Measurements from ENCODE around the gene TWIST2. TPM values are rescaled to one million over a fixed set of nuclear protein-coding genes. Genes with fewer than 3 reads are reported as not detected.

TWIST2 gene
- total RNA-seq, 2 experiments from 2014 or later = not detected

DNA sequence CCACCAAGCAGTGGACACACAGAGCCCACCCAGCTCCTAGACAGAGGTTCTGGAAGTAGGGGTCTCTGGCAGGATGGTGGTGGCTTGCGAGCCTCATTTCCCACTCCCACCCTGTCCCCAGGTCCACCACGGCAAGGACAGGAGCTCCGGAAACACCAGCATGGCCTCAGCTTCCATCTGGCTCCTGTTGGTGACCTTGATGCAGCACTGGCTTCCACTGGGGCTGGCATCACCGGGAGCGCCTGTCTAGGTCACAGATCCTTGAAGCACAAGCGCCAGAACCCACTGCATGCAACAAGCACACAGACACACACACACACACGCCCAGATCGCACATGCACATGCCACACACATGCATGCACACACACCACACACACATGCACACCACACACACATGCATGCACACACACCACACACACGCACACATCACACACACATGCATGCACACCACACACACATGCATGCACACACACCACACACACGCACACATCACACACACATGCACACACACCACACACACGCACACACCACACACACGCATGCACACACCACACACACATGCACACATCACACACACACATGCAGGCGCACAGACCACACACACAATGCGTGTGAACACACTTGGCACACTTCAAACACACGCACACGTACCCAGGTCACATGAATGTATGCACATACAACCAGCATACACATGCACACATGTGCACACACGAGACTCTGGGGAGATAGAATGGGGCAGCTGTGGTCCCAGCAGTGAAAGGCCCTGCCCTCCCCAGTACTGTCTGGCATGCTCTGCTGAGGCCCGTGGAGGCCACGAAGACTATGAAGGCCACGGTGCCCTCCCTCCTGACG, 63.7 kb downstream of the TWIST2 start:
- no peaks in the 10 kb centered on the region for H3K9me3 Mint-ChIP-seq
- no peaks in the 10 kb centered on the region for H3K36me3 Mint-ChIP-seq
- intact Hi-C loops (cut with micrococcal nuclease) = no loop called here
- no peak for DNase-seq
- H3K4me3 Mint-ChIP-seq = no peak overlapping the region
- no peak overlapping the region for H3K27ac Mint-ChIP-seq
- H3K27me3 Mint-ChIP-seq = peaks cover 12% of the 10 kb centered on the region
- H3K4me1 Mint-ChIP-seq (ENCODE audit: low read depth) = no peaks in the 10 kb centered on the region
- CTCF ChIA-PET = no interaction called here
- POLR2A ChIA-PET = no interaction called here

GRCh38 chr2:238912228-238912915, 64.5 kb downstream of the TWIST2 start:
- no peak for DNase-seq
- no peaks in the 10 kb centered on the region for H3K36me3 Mint-ChIP-seq
- H3K4me1 Mint-ChIP-seq (ENCODE audit: low read depth) = no peaks in the 10 kb centered on the region
- H3K27ac Mint-ChIP-seq = no peak overlapping the region
- ChIA-PET CTCF (no interaction called here), POLR2A (no interaction called here)
- H3K9me3 Mint-ChIP-seq = no peaks in the 10 kb centered on the region
- no peak overlapping the region for H3K4me3 Mint-ChIP-seq
- peaks cover 12% of the 10 kb centered on the region for H3K27me3 Mint-ChIP-seq
- intact Hi-C loops (cut with micrococcal nuclease) = no loop called here

- Mint-ChIP-seq H3K36me3 (no peaks in the 10 kb centered on the region), H3K27me3 (peaks cover 12% of the 10 kb centered on the region), H3K27ac (no peak overlapping the region), H3K4me1 (ENCODE audit: low read depth) (no peaks in the 10 kb centered on the region), H3K4me3 (no peak overlapping the region), H3K9me3 (no peaks in the 10 kb centered on the region)
- ChIA-PET CTCF (no interaction called here), POLR2A (no interaction called here)
- DNase-seq = no peak
- intact Hi-C loops (cut with micrococcal nuclease) = no loop called here
Observed at GRCh38 chr2:238912916-238913875, 65.3 kb downstream of the TWIST2 start.

DNA sequence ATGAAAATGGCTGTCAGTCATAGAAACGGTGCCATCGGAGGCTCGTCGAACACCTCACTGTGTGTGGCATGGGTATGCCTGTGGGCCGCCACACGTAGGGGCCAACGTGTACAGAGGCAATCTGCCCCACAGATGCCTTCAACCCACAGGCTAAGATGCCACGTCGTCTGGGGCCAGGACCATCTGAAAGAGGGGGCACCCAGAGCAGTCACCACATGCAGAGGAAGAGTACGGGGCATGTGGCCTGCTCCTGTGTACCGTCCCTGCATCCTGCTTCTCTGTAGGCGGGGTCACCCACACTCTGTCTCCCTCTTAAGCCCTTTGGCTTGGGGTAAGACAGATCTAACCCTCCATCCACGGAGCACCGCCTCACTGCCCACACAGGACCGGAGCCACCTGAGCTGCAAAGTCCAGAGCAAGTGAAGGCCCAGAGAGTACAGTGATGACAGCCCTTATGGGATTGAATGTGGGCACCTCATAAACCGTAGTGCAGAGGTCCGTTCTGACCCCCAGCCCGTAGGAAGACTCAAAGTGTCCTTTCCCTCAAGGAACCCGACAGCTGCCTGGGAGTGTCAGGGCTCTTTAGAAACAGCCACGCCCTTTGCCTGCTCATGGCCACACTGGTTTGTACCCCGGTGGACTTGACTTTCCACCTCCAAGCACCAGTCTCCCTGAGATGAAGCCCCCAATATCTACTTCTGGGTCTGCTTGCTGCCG, 66.2 kb downstream of the TWIST2 start:
- Mint-ChIP-seq H3K4me1 (ENCODE audit: low read depth) (no peaks in the 10 kb centered on the region), H3K27ac (no peak overlapping the region), H3K9me3 (no peaks in the 10 kb centered on the region), H3K4me3 (no peak overlapping the region), H3K36me3 (no peaks in the 10 kb centered on the region), H3K27me3 (peaks cover 12% of the 10 kb centered on the region)
- CTCF ChIA-PET = no interaction called here
- intact Hi-C loops (cut with micrococcal nuclease) = no loop called here
- POLR2A ChIA-PET = no interaction called here
- DNase-seq = no peak

GRCh38 chr2:238914648-238915015, 66.7 kb downstream of the TWIST2 start:
- no peak overlapping the region for H3K4me3 Mint-ChIP-seq
- H3K27ac Mint-ChIP-seq = no peak overlapping the region
- peaks cover 12% of the 10 kb centered on the region for H3K27me3 Mint-ChIP-seq
- intact Hi-C loops (cut with micrococcal nuclease) = no loop called here
- H3K4me1 Mint-ChIP-seq (ENCODE audit: low read depth) = no peaks in the 10 kb centered on the region
- ChIA-PET POLR2A (no interaction called here), CTCF (no interaction called here)
- no peak for DNase-seq
- H3K9me3 Mint-ChIP-seq = no peaks in the 10 kb centered on the region
- H3K36me3 Mint-ChIP-seq = no peaks in the 10 kb centered on the region

DNA sequence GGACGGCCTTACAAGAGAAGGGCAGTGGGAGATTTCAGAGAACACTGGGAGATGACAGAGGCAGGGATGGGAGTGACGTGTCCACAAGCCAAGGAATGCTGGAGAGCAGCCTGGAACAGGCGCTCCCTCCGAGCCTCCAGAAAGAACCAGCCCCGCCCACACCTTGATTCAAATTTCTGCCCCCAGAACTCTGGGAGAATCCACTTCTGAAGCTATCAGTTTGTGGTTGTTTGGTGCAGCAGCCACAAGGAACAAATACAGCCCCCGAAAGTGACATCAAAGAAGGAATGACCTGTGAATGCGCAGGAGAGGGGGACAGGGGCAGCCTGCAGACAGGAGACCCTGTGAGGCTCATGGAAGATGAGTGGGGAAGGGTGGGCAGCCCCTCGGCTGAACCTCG, 67.3 kb downstream of the TWIST2 start:
- H3K36me3 Mint-ChIP-seq = no peaks in the 10 kb centered on the region
- H3K9me3 Mint-ChIP-seq = no peaks in the 10 kb centered on the region
- no peak overlapping the region for H3K4me3 Mint-ChIP-seq
- H3K4me1 Mint-ChIP-seq (ENCODE audit: low read depth) = no peaks in the 10 kb centered on the region
- H3K27ac Mint-ChIP-seq = no peak overlapping the region
- no peak for DNase-seq
- ChIA-PET CTCF (no interaction called here), POLR2A (no interaction called here)
- peaks cover 12% of the 10 kb centered on the region for H3K27me3 Mint-ChIP-seq
- intact Hi-C loops (cut with micrococcal nuclease) = no loop called here

DNA sequence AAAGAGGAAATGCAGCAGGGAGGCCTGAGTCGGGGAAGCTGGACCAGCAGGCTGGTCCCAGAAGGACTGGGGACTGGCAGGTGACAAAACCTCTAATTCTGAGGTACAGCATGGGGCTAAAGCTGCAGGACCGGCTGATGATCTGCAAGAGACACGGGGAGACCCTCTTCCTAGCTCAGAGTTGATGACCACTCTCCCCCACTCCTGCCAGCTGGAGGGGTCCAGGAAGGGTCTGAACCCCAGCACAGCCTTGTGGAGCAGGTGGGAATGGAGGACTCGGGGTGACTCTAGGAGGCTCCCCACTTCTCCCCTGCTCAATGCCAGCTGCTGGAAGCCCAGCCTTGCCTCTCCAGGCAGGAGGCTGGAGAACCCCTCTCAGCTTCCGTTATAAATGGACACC, 67.7 kb downstream of the TWIST2 start:
- H3K4me3 Mint-ChIP-seq = no peak overlapping the region
- peaks cover 12% of the 10 kb centered on the region for H3K27me3 Mint-ChIP-seq
- no peaks in the 10 kb centered on the region for H3K36me3 Mint-ChIP-seq
- no peak overlapping the region for H3K27ac Mint-ChIP-seq
- H3K9me3 Mint-ChIP-seq = no peaks in the 10 kb centered on the region
- intact Hi-C loops (cut with micrococcal nuclease) = no loop called here
- no peaks in the 10 kb centered on the region for H3K4me1 Mint-ChIP-seq (ENCODE audit: low read depth)
- no peak for DNase-seq
- CTCF ChIA-PET = no interaction called here
- POLR2A ChIA-PET = no interaction called here

- no peak for DNase-seq
- Mint-ChIP-seq H3K4me1 (ENCODE audit: low read depth) (no peaks in the 10 kb centered on the region), H3K9me3 (no peaks in the 10 kb centered on the region), H3K36me3 (no peaks in the 10 kb centered on the region), H3K4me3 (no peak overlapping the region), H3K27ac (no peak overlapping the region), H3K27me3 (peaks cover 12% of the 10 kb centered on the region)
- POLR2A ChIA-PET = no interaction called here
- intact Hi-C loops (cut with micrococcal nuclease) = no loop called here
- CTCF ChIA-PET = no interaction called here
Observed at GRCh38 chr2:238916176-238916874, 68.4 kb downstream of the TWIST2 start.

DNA sequence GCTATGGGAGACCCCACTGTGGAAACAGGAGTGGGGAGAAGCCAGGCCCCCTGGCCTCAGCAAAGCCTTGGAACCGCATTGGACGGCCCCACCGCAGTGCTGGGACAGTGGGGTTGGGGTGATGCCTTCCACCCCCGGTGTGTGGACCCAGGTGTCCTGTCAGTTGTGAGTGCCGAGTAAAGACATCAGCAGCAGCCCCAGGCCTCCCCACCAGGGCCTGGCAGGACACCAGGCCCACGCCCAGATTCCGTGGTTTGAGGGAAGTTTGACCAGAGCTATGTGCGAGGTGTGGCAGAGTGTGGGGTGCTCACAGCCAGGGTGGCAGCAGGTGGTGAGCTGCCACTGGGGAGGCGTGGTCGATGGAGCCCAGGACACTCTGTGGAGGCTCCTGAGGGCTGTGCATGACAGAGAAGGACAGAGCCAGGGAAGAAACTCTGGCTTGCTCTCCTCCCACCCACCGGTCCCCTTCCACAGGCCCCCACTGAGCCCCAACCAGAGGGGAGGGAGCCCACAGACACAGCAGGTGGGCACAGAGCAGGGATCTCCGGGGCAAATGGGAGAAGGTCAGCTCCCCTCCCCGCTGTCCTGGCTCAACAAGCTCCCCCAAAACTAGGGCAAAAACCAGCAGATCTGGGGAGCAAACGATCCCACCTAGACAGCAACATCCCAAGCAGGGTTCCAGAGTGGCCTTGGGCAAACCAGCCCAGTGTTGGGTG, 69.1 kb downstream of the TWIST2 start:
- H3K36me3 Mint-ChIP-seq = no peaks in the 10 kb centered on the region
- DNase-seq = no peak
- intact Hi-C loops (cut with micrococcal nuclease) = no loop called here
- no peak overlapping the region for H3K27ac Mint-ChIP-seq
- no peaks in the 10 kb centered on the region for H3K9me3 Mint-ChIP-seq
- ChIA-PET POLR2A (no interaction called here), CTCF (no interaction called here)
- H3K27me3 Mint-ChIP-seq = peaks cover 10% of the 10 kb centered on the region
- no peak overlapping the region for H3K4me3 Mint-ChIP-seq
- no peaks in the 10 kb centered on the region for H3K4me1 Mint-ChIP-seq (ENCODE audit: low read depth)

- POLR2A ChIA-PET = no interaction called here
- Mint-ChIP-seq H3K9me3 (no peaks in the 10 kb centered on the region), H3K27me3 (peaks cover 14% of the 10 kb centered on the region), H3K27ac (no peak overlapping the region), H3K4me3 (no peak overlapping the region), H3K4me1 (ENCODE audit: low read depth) (no peaks in the 10 kb centered on the region), H3K36me3 (no peaks in the 10 kb centered on the region)
- CTCF ChIA-PET = no interaction called here
- no peak for DNase-seq
- intact Hi-C loops (cut with micrococcal nuclease) = no loop called here
Observed at GRCh38 chr2:238919307-238919706, 71.4 kb downstream of the TWIST2 start.

DNA sequence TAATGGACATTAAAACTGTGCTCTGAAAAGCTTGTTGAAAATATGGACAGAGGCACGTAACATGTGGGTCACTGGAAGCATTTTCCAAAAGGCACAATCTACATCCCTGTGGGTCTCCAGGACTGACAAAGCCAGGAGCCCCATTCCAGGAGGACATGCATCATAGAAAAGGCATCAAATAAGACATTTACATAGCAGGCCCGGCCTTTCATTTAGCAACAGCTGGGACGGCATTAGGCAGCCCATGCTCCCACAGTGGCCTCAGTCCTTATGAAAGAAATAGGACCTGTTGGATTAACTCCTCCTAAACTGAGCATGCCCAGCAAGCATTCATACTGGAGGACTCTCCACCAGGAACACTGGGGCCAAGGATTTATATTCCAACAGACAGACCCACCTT, 72.2 kb downstream of the TWIST2 start:
- Mint-ChIP-seq H3K4me3 (no peak overlapping the region), H3K27ac (no peak overlapping the region), H3K9me3 (no peaks in the 10 kb centered on the region), H3K27me3 (peaks cover 14% of the 10 kb centered on the region), H3K4me1 (ENCODE audit: low read depth) (no peaks in the 10 kb centered on the region), H3K36me3 (no peaks in the 10 kb centered on the region)
- ChIA-PET CTCF (no interaction called here), POLR2A (no interaction called here)
- no peak for DNase-seq
- intact Hi-C loops (cut with micrococcal nuclease) = no loop called here

Measured in activated CD4-positive, alpha-beta memory T cell treated with anti-CD3 and anti-CD28 coated beads for 36 hours (primary cell).